Measurements from ENCODE around the gene WWTR1. TPM values are rescaled to one million over a fixed set of nuclear protein-coding genes. Genes with fewer than 3 reads are reported as not detected.

Gene WWTR1
- total and polyA plus RNA-seq, 2 of the 8 experiments (the other 6 are each of a cell fraction or from before 2014, with no cell fraction given) = 15.7 to 18.6 TPM

- TF ChIP-seq, protein P1, sequence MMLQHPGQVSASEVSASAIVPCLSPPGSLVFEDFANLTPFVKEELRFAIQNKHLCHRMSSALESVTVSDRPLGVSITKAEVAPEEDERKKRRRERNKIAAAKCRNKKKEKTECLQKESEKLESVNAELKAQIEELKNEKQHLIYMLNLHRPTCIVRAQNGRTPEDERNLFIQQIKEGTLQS (IDR thresholded peaks at IDR 0.05; ENCODE audit: insufficient read depth, low read depth, low read length) = no peak
- TF ChIP-seq HDAC6 (IDR thresholded peaks at IDR 0.05; ENCODE audit: low read depth, low read length) (no peak), CBX8 (IDR thresholded peaks at IDR 0.05; ENCODE audit: borderline replicate concordance, low read depth, low read length) (no peak), RNF2 (IDR thresholded peaks at IDR 0.05; ENCODE audit: borderline replicate concordance, low read depth, low read length, missing control alignments, poor library complexity, severe bottlenecking) (no peak), KDM4A (IDR thresholded peaks at IDR 0.05; ENCODE audit: low read depth, low read length, severe bottlenecking) (no peak), RAD21 (IDR thresholded peaks at IDR 0.05 in 1 of 2, conservative IDR thresholded peaks at IDR 0.05 in 1 of 2; ENCODE audit: low read depth in 2 of 2, low read length in 2 of 2) (no peak), BACH1 (IDR thresholded peaks at IDR 0.05; ENCODE audit: low read length) (no peak), RXRA (IDR thresholded peaks at IDR 0.05; ENCODE audit: insufficient read depth, low read depth, low read length) (no peak)
- TF ChIP-seq, protein P2, sequence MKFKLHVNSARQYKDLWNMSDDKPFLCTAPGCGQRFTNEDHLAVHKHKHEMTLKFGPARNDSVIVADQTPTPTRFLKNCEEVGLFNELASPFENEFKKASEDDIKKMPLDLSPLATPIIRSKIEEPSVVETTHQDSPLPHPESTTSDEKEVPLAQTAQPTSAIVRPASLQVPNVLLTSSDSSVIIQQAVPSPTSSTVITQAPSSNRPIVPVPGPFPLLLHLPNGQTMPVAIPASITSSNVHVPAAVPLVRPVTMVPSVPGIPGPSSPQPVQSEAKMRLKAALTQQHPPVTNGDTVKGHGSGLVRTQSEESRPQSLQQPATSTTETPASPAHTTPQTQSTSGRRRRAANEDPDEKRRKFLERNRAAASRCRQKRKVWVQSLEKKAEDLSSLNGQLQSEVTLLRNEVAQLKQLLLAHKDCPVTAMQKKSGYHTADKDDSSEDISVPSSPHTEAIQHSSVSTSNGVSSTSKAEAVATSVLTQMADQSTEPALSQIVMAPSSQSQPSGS (IDR thresholded peaks at IDR 0.05; ENCODE audit: low read length) = no peak
These were observed 115.2 kb downstream of the WWTR1 start (continued) for GRCh38 chr3:149542375-149543312.
